H9 (cell line): ENCODE data around the gene RNU1-4. TPM values are rescaled to one million over a fixed set of nuclear protein-coding genes. Genes with fewer than 3 reads are reported as not detected.
"Not testable (repeated sequence)": the region's sequence is repeated elsewhere in the genome, so short reads cannot be mapped to it uniquely, and the experiment has no call there.

ENCODE experiments used
- DNase-seq: peaks from one replicate; pipeline ENCODE4 v3.0.0-alpha.2; 2017
- H2AFZ ChIP-seq: one replicate; pipeline ENCODE4 v1.6.1; 2013; ENCODE audit warnings: mild to moderate bottlenecking, low read length, control low read depth, moderate library complexity
- H2AK5ac ChIP-seq: 2 replicates; pipeline ENCODE4 v1.6.1; 2013; ENCODE audit warnings: low read length, control low read depth, mixed read lengths; ENCODE audit not compliant: insufficient read length
- H2BK120ac ChIP-seq: one replicate; pipeline ENCODE4 v1.6.1; 2013; ENCODE audit warnings: low read depth, mild to moderate bottlenecking, low read length, control low read depth, inconsistent platforms; ENCODE audit not compliant: poor library complexity, severe bottlenecking
- H2BK12ac ChIP-seq: 2 replicates; pipeline ENCODE4 v1.6.1; 2013; ENCODE audit warnings: low read length, control low read depth, mixed read lengths, low read depth; ENCODE audit not compliant: insufficient read length
- H2BK15ac ChIP-seq: 2 replicates; pipeline ENCODE4 v1.6.1; 2013; ENCODE audit warnings: low read depth, low read length, control low read depth
- H2BK20ac ChIP-seq: one replicate; pipeline ENCODE4 v1.6.1; 2013; ENCODE audit warnings: low read depth, mild to moderate bottlenecking, low read length, control low read depth, inconsistent platforms; ENCODE audit not compliant: poor library complexity, severe bottlenecking
- H2BK5ac ChIP-seq: 2 replicates; pipeline ENCODE4 v1.6.1; 2013; ENCODE audit warnings: low read length, control low read depth, mixed read lengths; ENCODE audit not compliant: insufficient read length
- H3K14ac ChIP-seq: 2 replicates; pipeline ENCODE4 v1.6.1; 2013; ENCODE audit warnings: low read length, control low read depth; ENCODE audit not compliant: insufficient read depth
- H3K18ac ChIP-seq: 2 replicates; pipeline ENCODE4 v1.6.1; 2013; ENCODE audit warnings: low read depth, mild to moderate bottlenecking, mixed read lengths, low read length, control low read depth; ENCODE audit not compliant: insufficient read length
- H3K23ac ChIP-seq: 2 replicates; pipeline ENCODE4 v1.6.1; 2013; ENCODE audit warnings: low read length, control low read depth, mixed read lengths, low read depth; ENCODE audit not compliant: insufficient read length
- H3K23me2 ChIP-seq: 2 replicates; pipeline ENCODE4 v1.6.1; 2013; ENCODE audit warnings: low read depth, mild to moderate bottlenecking, mixed read lengths, low read length, control low read depth; ENCODE audit not compliant: insufficient read length, poor library complexity, severe bottlenecking
- H3K27ac ChIP-seq: 2 replicates; pipeline ENCODE4 v1.5.1; 2013; ENCODE audit warnings: low read length, control low read depth, mixed read lengths, low read depth; ENCODE audit not compliant: insufficient read length
- H3K27me3 ChIP-seq: 2 replicates; pipeline ENCODE4 v1.6.1; 2013; ENCODE audit warnings: low read length, control low read depth, inconsistent platforms; ENCODE audit not compliant: insufficient read depth
- H3K4ac ChIP-seq: 2 replicates; pipeline ENCODE4 v1.6.1; 2013; ENCODE audit warnings: low read depth, mild to moderate bottlenecking, control low read depth, inconsistent platforms, low read length, moderate library complexity
- H3K4me1 ChIP-seq: 2 replicates; pipeline ENCODE4 v1.6.1; 2013; ENCODE audit warnings: low read length, control low read depth, inconsistent platforms; ENCODE audit not compliant: insufficient read depth
- H3K4me2 ChIP-seq: 2 replicates; pipeline ENCODE4 v1.6.1; 2013; ENCODE audit warnings: low read length, control low read depth, mixed read lengths; ENCODE audit not compliant: insufficient read length, insufficient read depth
- H3K56ac ChIP-seq: 2 replicates; pipeline ENCODE4 v1.6.1; 2013; ENCODE audit warnings: low read depth, mild to moderate bottlenecking, mixed read lengths, low read length, control low read depth; ENCODE audit not compliant: insufficient read length
- H3K79me1 ChIP-seq: 2 replicates; pipeline ENCODE4 v1.6.1; 2013; ENCODE audit warnings: low read depth, mild to moderate bottlenecking, moderate library complexity, low read length, control low read depth, inconsistent platforms; ENCODE audit not compliant: insufficient read depth, poor library complexity, severe bottlenecking
- H3K79me2 ChIP-seq: 2 replicates; pipeline ENCODE4 v1.6.1; 2013; ENCODE audit warnings: low read length, control low read depth, inconsistent platforms; ENCODE audit not compliant: insufficient read depth
- H3K9ac ChIP-seq: 2 replicates; pipeline ENCODE4 v1.6.1; 2013; ENCODE audit warnings: low read length, control low read depth, mixed read lengths; ENCODE audit not compliant: insufficient read length; ENCODE audit errors: extremely low read depth
- H3K9me3 ChIP-seq: one replicate; pipeline ENCODE4 v1.6.1; 2013; ENCODE audit warnings: low read depth, low read length, inconsistent platforms; ENCODE audit not compliant: control insufficient read depth
- H3T11ph ChIP-seq: one replicate; pipeline ENCODE4 v1.6.1; 2013; ENCODE audit warnings: mild to moderate bottlenecking, low read length, control low read depth, inconsistent platforms
- H4K20me1 ChIP-seq: one replicate; pipeline ENCODE4 v1.6.1; 2013; ENCODE audit not compliant: control insufficient read depth, insufficient read length, insufficient read depth
- H4K5ac ChIP-seq: 2 replicates; pipeline ENCODE4 v1.6.1; 2013; ENCODE audit warnings: low read depth, mild to moderate bottlenecking, mixed read lengths, low read length, control low read depth; ENCODE audit not compliant: insufficient read length
- H4K8ac ChIP-seq: replicated peaks from 2 replicates; pipeline ENCODE4 v1.6.1; 2013; ENCODE audit warnings: low read length, control low read depth, mixed read lengths, low read depth; ENCODE audit not compliant: insufficient read length
- H4K91ac ChIP-seq: 2 replicates; pipeline ENCODE4 v1.6.1; 2013; ENCODE audit warnings: low read depth, mild to moderate bottlenecking, moderate library complexity, mixed read lengths, low read length, control low read depth; ENCODE audit not compliant: insufficient read length
- H3K27ac Mint-ChIP-seq, 3 experiments: 2 replicates in 2 of 3; 3 replicates in 1 of 3; pipeline ENCODE4 v1.8.0; 2020 to 2021; ENCODE audit warnings: mixed read lengths in 3 of 3, mild to moderate bottlenecking in 1 of 3, moderate library complexity in 1 of 3
- H3K27me3 Mint-ChIP-seq: 2 replicates; pipeline ENCODE4 v1.8.0; 2021; ENCODE audit warnings: low read depth, mild to moderate bottlenecking, moderate library complexity, mixed read lengths
- H3K36me3 Mint-ChIP-seq, 3 experiments: 2 replicates in 2 of 3; 3 replicates in 1 of 3; pipeline ENCODE4 v1.8.0; 2020 to 2021; ENCODE audit warnings: low read depth in 3 of 3, mixed read lengths in 3 of 3; ENCODE audit not compliant: insufficient read depth in 1 of 3
- H3K4me1 Mint-ChIP-seq, 2 experiments: 2 replicates each; pipeline ENCODE4 v1.8.0; 2020; ENCODE audit warnings: mixed read lengths in 2 of 2
- H3K4me3 Mint-ChIP-seq, 2 experiments: 2 replicates in 1 of 2; 3 replicates in 1 of 2; pipeline ENCODE4 v1.8.0; 2020 to 2021; ENCODE audit warnings: mild to moderate bottlenecking in 2 of 2, mixed read lengths in 2 of 2, moderate library complexity in 1 of 2
- H3K9me3 Mint-ChIP-seq, 2 experiments: 2 replicates in 1 of 2; 3 replicates in 1 of 2; pipeline ENCODE4 v1.8.0; 2020; ENCODE audit warnings: mild to moderate bottlenecking in 2 of 2, mixed read lengths in 2 of 2, moderate library complexity in 1 of 2
- WGBS: extraction: QIAGEN DNeasy Blood & Tissue Kit; methylation state at CpG from one replicate; pipeline ENCODE4 v1.1.7; 2013; ENCODE audit warnings: missing lambda C conversion rate, low lambda C conversion rate, mixed read lengths; ENCODE audit not compliant: insufficient read length; ENCODE audit errors: extremely low coverage; 5-methylcytosine and 5-hydroxymethylcytosine counted together
- total RNA-seq: library from RNA; stranded (reverse); gene quantifications from 2 replicates; pipeline ENCODE4 v1.2.1, GENCODE V29; 2021

RNU1-4 gene
- total RNA-seq, 1 experiment from 2014 or later, result 2,051 TPM

GRCh38 chr1:16703141-16703540, 37.2 kb upstream of the RNU1-4 start:
- H3K23ac ChIP-seq, H2BK5ac ChIP-seq, H3K9me3 Mint-ChIP-seq, H2BK120ac ChIP-seq, H3K27ac ChIP-seq, H4K8ac ChIP-seq, H3K23me2 ChIP-seq, H2BK12ac ChIP-seq, H2AFZ ChIP-seq, H3K27me3 Mint-ChIP-seq, H3K56ac ChIP-seq, H3K4me1 ChIP-seq, H3K79me1 ChIP-seq, H3K9ac ChIP-seq, DNase-seq, H3K4me1 Mint-ChIP-seq, H3K4me2 ChIP-seq, H4K91ac ChIP-seq, H3K27ac Mint-ChIP-seq, H2BK20ac ChIP-seq, H3T11ph ChIP-seq, H3K4me3 Mint-ChIP-seq, H2BK15ac ChIP-seq, H4K20me1 ChIP-seq, H3K79me2 ChIP-seq, H4K5ac ChIP-seq, H3K4ac ChIP-seq, H3K9me3 ChIP-seq, H2AK5ac ChIP-seq, H3K14ac ChIP-seq, H3K36me3 Mint-ChIP-seq, H3K18ac ChIP-seq, H3K27me3 ChIP-seq: not testable (repeated sequence)
- WGBS, result no CpG with 5 or more reads among the region's 7 CpGs

- not testable (repeated sequence) for H2BK5ac ChIP-seq, H4K20me1 ChIP-seq, H2BK12ac ChIP-seq, H3K79me2 ChIP-seq, H3K23me2 ChIP-seq, H3K4me1 ChIP-seq, H3K56ac ChIP-seq, H3K4me1 Mint-ChIP-seq, H3K18ac ChIP-seq, H3K27ac ChIP-seq, H3K9me3 ChIP-seq, H2AK5ac ChIP-seq, H3K27me3 ChIP-seq, H3K4ac ChIP-seq, H3K9me3 Mint-ChIP-seq, H3K4me3 Mint-ChIP-seq, H3K14ac ChIP-seq, H2BK120ac ChIP-seq, H4K91ac ChIP-seq, H3K27ac Mint-ChIP-seq, H3T11ph ChIP-seq, H3K4me2 ChIP-seq, DNase-seq, H3K27me3 Mint-ChIP-seq, H3K9ac ChIP-seq, H3K23ac ChIP-seq, H2AFZ ChIP-seq, H3K36me3 Mint-ChIP-seq, H2BK20ac ChIP-seq, H4K8ac ChIP-seq, H4K5ac ChIP-seq, H3K79me1 ChIP-seq, H2BK15ac ChIP-seq
- no CpG with 5 or more reads among the region's 5 CpGs for WGBS
These were observed 36.7 kb upstream of the RNU1-4 start for GRCh38 chr1:16703602-16704001.
